ENCODE results near the gene SETD3.

Gene SETD3

GRCh38 chr14:99473458-99473857 is 7.2 kb downstream of the SETD3 start:
- TF ChIP-seq CTCF (IDR thresholded peaks at IDR 0.05; ENCODE audit: borderline replicate concordance, control extremely low read depth, extremely low read depth, insufficient read depth, missing control alignments), result no peak
- in situ Hi-C loops (cut with MboI; ENCODE audit: low sequenced_read_pairs, unreplicated experiment), result no loop called here

DNA sequence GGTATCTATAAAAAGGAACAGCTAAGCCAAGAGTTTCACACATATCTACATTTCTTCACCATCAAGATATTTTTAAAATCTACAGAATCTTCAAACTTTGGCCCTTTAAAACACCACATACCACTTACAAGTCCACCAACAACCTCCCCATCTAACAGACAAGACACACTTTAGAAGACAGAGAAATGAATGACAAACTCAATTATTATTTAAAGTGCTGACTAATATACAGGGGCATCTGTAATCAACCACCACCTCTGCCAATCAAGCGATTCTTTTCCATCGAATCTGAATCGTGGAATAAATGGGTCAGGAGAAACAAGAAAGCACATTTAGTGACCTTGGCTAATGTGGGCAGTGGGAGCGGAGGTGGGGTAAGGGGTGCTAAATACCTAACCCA is 7.7 kb downstream of the SETD3 start:
- DNase-seq (ENCODE audit: low spot score), result no peak
- in situ Hi-C loops (cut with MboI; ENCODE audit: low sequenced_read_pairs, unreplicated experiment), result no loop called here
- TF ChIP-seq CTCF (IDR thresholded peaks at IDR 0.05; ENCODE audit: borderline replicate concordance, control extremely low read depth, extremely low read depth, insufficient read depth, missing control alignments), result no peak

More at GRCh38 chr14:99473458-99473857, 7.2 kb downstream of the SETD3 start:
- DNase-seq (ENCODE audit: low spot score), result no peak

DNA sequence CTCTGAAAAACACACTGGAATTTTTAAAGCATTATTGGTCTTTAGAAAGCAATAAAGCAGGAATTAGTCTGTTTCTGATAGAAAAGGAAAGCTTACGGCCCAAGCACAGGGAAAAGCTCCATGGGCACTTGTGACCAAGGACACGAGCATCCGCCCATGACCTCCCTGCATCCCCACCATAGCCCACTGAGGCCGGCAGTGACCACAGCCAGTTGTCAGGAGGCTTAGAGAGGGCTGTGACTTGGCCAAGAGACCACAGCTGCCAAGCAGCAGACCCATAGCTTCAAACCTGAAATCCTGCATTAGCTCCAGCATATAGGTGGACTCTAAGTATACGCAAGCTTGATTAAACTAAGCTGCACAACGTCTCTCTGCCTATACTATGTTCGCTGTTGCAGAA is 8.9 kb downstream of the SETD3 start:
- TF ChIP-seq CTCF (IDR thresholded peaks at IDR 0.05; ENCODE audit: borderline replicate concordance, control extremely low read depth, extremely low read depth, insufficient read depth, missing control alignments), result no peak
- DNase-seq (ENCODE audit: low spot score), result no peak
- in situ Hi-C loops (cut with MboI; ENCODE audit: low sequenced_read_pairs, unreplicated experiment), result no loop called here

DNA sequence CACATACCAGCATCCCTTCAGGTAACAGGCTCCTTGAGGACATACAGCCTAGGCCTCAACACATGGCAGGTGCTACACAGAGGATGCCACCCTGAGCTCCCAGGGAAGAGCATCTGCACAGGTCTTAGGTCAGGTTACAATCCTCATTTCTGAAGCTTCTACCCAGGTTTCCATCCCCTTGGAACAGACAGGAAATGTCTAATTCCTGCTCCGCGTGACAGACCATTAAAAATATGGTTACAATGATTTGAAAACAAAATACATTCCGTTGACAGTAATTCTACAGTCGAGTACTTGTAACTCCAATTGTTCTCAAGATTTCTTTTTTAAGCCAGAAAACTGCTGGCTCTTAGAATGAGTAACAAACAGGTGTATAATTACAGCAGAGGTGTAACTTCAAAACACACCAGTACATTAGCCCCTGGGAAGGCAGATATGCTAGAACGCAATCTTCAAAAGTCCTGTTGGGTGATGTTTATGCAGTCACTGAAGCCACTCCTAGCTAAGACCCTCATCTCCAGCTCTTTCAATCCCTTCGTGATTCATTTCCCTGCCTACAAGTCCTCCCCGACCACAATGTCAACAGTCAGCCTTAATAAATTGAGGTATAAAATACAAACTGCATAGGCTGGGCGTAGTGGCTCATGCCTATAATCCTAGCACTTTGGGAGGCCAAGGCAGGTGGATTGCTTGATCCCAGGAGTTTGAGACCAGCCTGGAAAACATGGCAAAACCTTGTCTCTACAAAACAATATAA is 11.6 kb downstream of the SETD3 start:
- no peak for TF ChIP-seq CTCF (IDR thresholded peaks at IDR 0.05; ENCODE audit: borderline replicate concordance, control extremely low read depth, extremely low read depth, insufficient read depth, missing control alignments)
- in situ Hi-C loops (cut with MboI; ENCODE audit: low sequenced_read_pairs, unreplicated experiment), result no loop called here
- no peak for DNase-seq (ENCODE audit: low spot score)

DNA sequence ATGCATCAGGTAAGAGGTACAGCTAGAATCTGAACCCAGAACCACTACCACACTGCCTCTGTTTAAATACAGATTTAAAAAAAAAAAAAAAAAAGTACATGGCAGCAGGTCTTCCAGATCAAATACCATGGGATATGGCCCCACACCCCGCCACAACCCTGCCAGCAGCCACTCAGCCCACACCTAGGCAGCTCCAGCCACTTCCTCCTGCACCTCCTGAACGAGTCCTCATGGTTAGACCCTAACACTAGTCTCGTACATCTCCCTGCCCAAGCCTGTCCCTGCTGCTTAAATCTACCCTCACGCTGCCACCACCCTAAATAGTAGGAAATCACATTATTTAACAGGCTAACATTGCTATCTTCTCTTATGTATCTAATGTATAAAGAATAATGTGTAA is 12.6 kb downstream of the SETD3 start:
- no peak for TF ChIP-seq CTCF (IDR thresholded peaks at IDR 0.05; ENCODE audit: borderline replicate concordance, control extremely low read depth, extremely low read depth, insufficient read depth, missing control alignments)
- DNase-seq (ENCODE audit: low spot score), result no peak
- in situ Hi-C loops (cut with MboI; ENCODE audit: low sequenced_read_pairs, unreplicated experiment), result no loop called here

GRCh38 chr14:99467336-99468078 is 13.2 kb downstream of the SETD3 start:
- TF ChIP-seq CTCF (IDR thresholded peaks at IDR 0.05; ENCODE audit: borderline replicate concordance, control extremely low read depth, extremely low read depth, insufficient read depth, missing control alignments), result no peak
- in situ Hi-C loops (cut with MboI; ENCODE audit: low sequenced_read_pairs, unreplicated experiment), result no loop called here
- no peak for DNase-seq (ENCODE audit: low spot score)

All from GM13976 (cell line).